WTC11 (cell line): ENCODE results near the gene NPEPPS.

Experiments
- CTCF ChIP-seq: fragments of 200-600 bp; IDR thresholded peaks from 2 replicates; pipeline ENCODE4 v1.8.0; 2022; ENCODE audit warnings: antibody characterized with exemption
- E2F1 ChIP-seq: sonication (generic); formaldehyde crosslinking; IDR thresholded peaks from 2 replicates; pipeline ENCODE4 v1.8.0; 2022; ENCODE audit warnings: mild to moderate bottlenecking, missing genetic modification reagents
- FOXP4 ChIP-seq: sonication (generic); formaldehyde crosslinking; IDR thresholded peaks from 2 replicates; pipeline ENCODE4 v1.8.0; 2022; ENCODE audit warnings: mild to moderate bottlenecking, missing genetic modification reagents
- MXD4 ChIP-seq: fragments of 250-450 bp; sonication (Bioruptor Pico); IDR thresholded peaks from 2 replicates; pipeline ENCODE4 v1.8.0; 2021; ENCODE audit warnings: mild to moderate bottlenecking, moderate library complexity, borderline replicate concordance
- MYBL2 ChIP-seq: sonication (generic); formaldehyde crosslinking; IDR thresholded peaks from 2 replicates; pipeline ENCODE4 v1.8.1; 2023; ENCODE audit warnings: mild to moderate bottlenecking, moderate library complexity, missing genetic modification reagents
- NR2C2 ChIP-seq: sonication (generic); formaldehyde crosslinking; IDR thresholded peaks from 2 replicates; pipeline ENCODE4 v1.8.0; 2022; ENCODE audit warnings: mild to moderate bottlenecking, missing genetic modification reagents
- SMAD4 ChIP-seq: sonication (generic); formaldehyde crosslinking; IDR thresholded peaks from 2 replicates; pipeline ENCODE4 v1.8.0; 2022; ENCODE audit warnings: mild to moderate bottlenecking, missing genetic modification reagents
- SOX15 ChIP-seq: fragments of 250-450 bp; sonication (Bioruptor Pico); IDR thresholded peaks from 2 replicates; pipeline ENCODE4 v1.9.0; 2021; ENCODE audit warnings: mild to moderate bottlenecking
- TCF7 ChIP-seq: sonication (generic); formaldehyde crosslinking; IDR thresholded peaks from 2 replicates; pipeline ENCODE4 v1.8.0; 2022; ENCODE audit warnings: mild to moderate bottlenecking, low read depth, missing genetic modification reagents, moderate library complexity
- ZSCAN18 ChIP-seq: fragments of 250-450 bp; sonication (Bioruptor Pico); IDR thresholded peaks from 2 replicates; pipeline ENCODE4 v2.1.2; 2022; ENCODE audit warnings: mild to moderate bottlenecking, moderate library complexity
- TF ChIP-seq, protein P1 (sequence below): sonication (generic); formaldehyde crosslinking; IDR thresholded peaks from 2 replicates; pipeline ENCODE4 v1.8.1; 2023; ENCODE audit warnings: mild to moderate bottlenecking, missing genetic modification reagents, moderate library complexity
- TF ChIP-seq, protein P2 (sequence below): fragments of 250-450 bp; sonication (Bioruptor Pico); IDR thresholded peaks from 2 replicates; pipeline ENCODE4 v1.9.0; 2021; ENCODE audit warnings: mild to moderate bottlenecking
- TF ChIP-seq, protein P3 (sequence below): sonication (generic); formaldehyde crosslinking; IDR thresholded peaks from 2 replicates; pipeline ENCODE4 v1.8.1; 2023; ENCODE audit warnings: mild to moderate bottlenecking, missing genetic modification reagents
- TF ChIP-seq, protein P4 (sequence below): sonication (generic); formaldehyde crosslinking; IDR thresholded peaks from 2 replicates; pipeline ENCODE4 v1.8.0; 2022; ENCODE audit warnings: mild to moderate bottlenecking, missing genetic modification reagents

GRCh38 chr17:47618410-47618809, 87.5 kb downstream of the NPEPPS start:
- TF ChIP-seq SMAD4 (CRISPR knock-in tag) (no peak), SOX15 (CRISPR knock-in tag) (no peak), CTCF (no peak), MXD4 (CRISPR knock-in tag) (no peak), FOXP4 (CRISPR knock-in tag) (no peak), TCF7 (CRISPR knock-in tag) (no peak), NR2C2 (CRISPR knock-in tag) (no peak), ZSCAN18 (no peak), E2F1 (CRISPR knock-in tag) (no peak), MYBL2 (CRISPR knock-in tag) (no peak)
- TF ChIP-seq, protein P1, sequence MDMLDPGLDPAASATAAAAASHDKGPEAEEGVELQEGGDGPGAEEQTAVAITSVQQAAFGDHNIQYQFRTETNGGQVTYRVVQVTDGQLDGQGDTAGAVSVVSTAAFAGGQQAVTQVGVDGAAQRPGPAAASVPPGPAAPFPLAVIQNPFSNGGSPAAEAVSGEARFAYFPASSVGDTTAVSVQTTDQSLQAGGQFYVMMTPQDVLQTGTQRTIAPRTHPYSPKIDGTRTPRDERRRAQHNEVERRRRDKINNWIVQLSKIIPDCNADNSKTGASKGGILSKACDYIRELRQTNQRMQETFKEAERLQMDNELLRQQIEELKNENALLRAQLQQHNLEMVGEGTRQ (CRISPR knock-in tag): no peak
- TF ChIP-seq, protein P2, sequence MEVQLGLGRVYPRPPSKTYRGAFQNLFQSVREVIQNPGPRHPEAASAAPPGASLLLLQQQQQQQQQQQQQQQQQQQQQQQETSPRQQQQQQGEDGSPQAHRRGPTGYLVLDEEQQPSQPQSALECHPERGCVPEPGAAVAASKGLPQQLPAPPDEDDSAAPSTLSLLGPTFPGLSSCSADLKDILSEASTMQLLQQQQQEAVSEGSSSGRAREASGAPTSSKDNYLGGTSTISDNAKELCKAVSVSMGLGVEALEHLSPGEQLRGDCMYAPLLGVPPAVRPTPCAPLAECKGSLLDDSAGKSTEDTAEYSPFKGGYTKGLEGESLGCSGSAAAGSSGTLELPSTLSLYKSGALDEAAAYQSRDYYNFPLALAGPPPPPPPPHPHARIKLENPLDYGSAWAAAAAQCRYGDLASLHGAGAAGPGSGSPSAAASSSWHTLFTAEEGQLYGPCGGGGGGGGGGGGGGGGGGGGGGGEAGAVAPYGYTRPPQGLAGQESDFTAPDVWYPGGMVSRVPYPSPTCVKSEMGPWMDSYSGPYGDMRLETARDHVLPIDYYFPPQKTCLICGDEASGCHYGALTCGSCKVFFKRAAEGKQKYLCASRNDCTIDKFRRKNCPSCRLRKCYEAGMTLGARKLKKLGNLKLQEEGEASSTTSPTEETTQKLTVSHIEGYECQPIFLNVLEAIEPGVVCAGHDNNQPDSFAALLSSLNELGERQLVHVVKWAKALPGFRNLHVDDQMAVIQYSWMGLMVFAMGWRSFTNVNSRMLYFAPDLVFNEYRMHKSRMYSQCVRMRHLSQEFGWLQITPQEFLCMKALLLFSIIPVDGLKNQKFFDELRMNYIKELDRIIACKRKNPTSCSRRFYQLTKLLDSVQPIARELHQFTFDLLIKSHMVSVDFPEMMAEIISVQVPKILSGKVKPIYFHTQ (CRISPR knock-in tag): no peak
- TF ChIP-seq, protein P3, sequence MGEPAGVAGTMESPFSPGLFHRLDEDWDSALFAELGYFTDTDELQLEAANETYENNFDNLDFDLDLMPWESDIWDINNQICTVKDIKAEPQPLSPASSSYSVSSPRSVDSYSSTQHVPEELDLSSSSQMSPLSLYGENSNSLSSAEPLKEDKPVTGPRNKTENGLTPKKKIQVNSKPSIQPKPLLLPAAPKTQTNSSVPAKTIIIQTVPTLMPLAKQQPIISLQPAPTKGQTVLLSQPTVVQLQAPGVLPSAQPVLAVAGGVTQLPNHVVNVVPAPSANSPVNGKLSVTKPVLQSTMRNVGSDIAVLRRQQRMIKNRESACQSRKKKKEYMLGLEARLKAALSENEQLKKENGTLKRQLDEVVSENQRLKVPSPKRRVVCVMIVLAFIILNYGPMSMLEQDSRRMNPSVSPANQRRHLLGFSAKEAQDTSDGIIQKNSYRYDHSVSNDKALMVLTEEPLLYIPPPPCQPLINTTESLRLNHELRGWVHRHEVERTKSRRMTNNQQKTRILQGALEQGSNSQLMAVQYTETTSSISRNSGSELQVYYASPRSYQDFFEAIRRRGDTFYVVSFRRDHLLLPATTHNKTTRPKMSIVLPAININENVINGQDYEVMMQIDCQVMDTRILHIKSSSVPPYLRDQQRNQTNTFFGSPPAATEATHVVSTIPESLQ (CRISPR knock-in tag): no peak
- TF ChIP-seq, protein P4, sequence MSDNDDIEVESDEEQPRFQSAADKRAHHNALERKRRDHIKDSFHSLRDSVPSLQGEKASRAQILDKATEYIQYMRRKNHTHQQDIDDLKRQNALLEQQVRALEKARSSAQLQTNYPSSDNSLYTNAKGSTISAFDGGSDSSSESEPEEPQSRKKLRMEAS (CRISPR knock-in tag): no peak
